ENCODE data around the gene ADAMTS9. TPM values are rescaled to one million over a fixed set of nuclear protein-coding genes. Genes with fewer than 3 reads are reported as not detected.

Gene ADAMTS9
- total RNA-seq, 1 donor from 2014 or later, result not detected

DNA sequence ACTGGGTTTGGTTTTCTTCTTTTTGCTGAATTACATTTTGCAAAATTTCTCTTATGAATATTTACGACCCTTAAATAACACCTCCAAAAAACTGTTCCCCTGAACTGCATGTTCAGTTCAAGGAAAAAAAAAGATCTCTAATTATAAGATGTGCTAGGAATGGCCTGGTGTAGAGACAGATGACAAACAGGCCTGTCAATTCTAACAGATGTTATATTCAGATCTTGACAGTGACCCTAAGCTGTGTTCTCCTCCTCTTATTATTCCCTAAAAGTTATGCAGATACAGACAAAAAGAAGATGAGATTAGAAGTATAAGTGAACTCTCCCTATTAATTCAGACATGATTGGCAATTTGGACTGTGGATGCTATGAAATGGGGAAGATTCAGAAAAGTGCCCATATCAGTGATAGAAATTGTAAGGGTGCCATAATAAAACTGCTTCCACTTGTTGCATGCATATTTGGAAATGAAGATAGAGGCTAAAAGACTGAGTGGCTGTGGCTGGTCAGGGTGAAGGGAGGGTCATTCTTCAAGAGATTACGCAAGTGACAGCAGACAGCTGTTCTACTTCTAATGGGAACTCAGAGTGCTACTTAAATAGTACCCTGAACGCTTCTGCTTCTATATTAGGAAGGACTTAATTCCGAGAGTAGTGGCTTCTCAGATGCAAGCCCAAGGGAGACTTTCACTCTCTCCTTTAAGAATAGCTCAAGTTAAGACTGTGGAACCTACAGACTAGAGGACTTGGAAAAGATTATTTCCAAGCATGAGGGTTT lies 75.5 kb downstream of the ADAMTS9 start:
- no peak for TF ChIP-seq CTCF (IDR thresholded peaks at IDR 0.05)
- Mint-ChIP-seq H3K4me1 (no peaks in the 10 kb centered on the region), H3K36me3 (ENCODE audit: low read depth) (no peaks in the 10 kb centered on the region), H3K9me3 (no peaks in the 10 kb centered on the region), H3K27me3 (no peaks in the 10 kb centered on the region), H3K27ac (no peak overlapping the region), H3K4me3 (no peak overlapping the region)
- DNase-seq (no peak), ATAC-seq (ENCODE audit: low read depth) (no peak)
- ChIA-PET CTCF (no interaction called here), POLR2A (no interaction called here)
- intact Hi-C loops (cut with micrococcal nuclease), result no loop called here

DNA sequence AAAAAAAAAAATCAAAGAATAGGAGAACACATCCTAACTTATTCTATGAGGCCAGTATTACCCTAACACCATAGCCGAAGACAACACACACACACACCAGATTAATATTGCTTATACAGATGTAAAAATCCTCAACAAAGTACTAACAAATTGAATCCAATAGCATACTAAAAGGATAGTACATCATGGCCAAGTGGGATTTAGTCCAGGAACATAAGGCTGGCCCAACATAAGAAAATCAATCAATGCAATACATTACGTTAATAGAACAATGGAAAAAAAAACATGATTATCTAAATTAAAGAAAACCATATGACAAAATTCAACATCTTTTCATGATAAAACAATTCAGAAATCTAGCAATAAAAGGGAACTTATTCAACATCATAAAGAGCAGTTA lies 79.1 kb downstream of the ADAMTS9 start:
- ATAC-seq (ENCODE audit: low read depth) (no peak), DNase-seq (no peak)
- no peaks in the 10 kb centered on the region for H3K4me1 Mint-ChIP-seq
- no peaks in the 10 kb centered on the region for H3K36me3 Mint-ChIP-seq (ENCODE audit: low read depth)
- H3K4me3 Mint-ChIP-seq, result no peak overlapping the region
- no peaks in the 10 kb centered on the region for H3K27me3 Mint-ChIP-seq
- H3K9me3 Mint-ChIP-seq, result no peaks in the 10 kb centered on the region
- ChIA-PET POLR2A (no interaction called here), CTCF (no interaction called here)
- TF ChIP-seq CTCF (IDR thresholded peaks at IDR 0.05), result no peak
- intact Hi-C loops (cut with micrococcal nuclease), result no loop called here
- H3K27ac Mint-ChIP-seq, result no peak overlapping the region

- TF ChIP-seq CTCF (IDR thresholded peaks at IDR 0.05), result no peak
- ATAC-seq (ENCODE audit: low read depth), result no peak
- H3K4me1 Mint-ChIP-seq, result no peaks in the 10 kb centered on the region
- ChIA-PET POLR2A (no interaction called here), CTCF (no interaction called here)
- H3K27ac Mint-ChIP-seq, result no peak overlapping the region
- no peaks in the 10 kb centered on the region for H3K36me3 Mint-ChIP-seq (ENCODE audit: low read depth)
- no peaks in the 10 kb centered on the region for H3K27me3 Mint-ChIP-seq
- no peak overlapping the region for H3K4me3 Mint-ChIP-seq
- no peak for DNase-seq
- no peaks in the 10 kb centered on the region for H3K9me3 Mint-ChIP-seq
- intact Hi-C loops (cut with micrococcal nuclease), result no loop called here
Measured at GRCh38 chr3:64607032-64607551, 80.7 kb downstream of the ADAMTS9 start.

- DNase-seq, result no peak
- POLR2A ChIA-PET, result no interaction called here
- intact Hi-C loops (cut with micrococcal nuclease), result no loop called here
- H3K4me1 Mint-ChIP-seq, result no peaks in the 10 kb centered on the region
- no peaks in the 10 kb centered on the region for H3K36me3 Mint-ChIP-seq (ENCODE audit: low read depth)
- no peak overlapping the region for H3K27ac Mint-ChIP-seq
- H3K9me3 Mint-ChIP-seq, result no peaks in the 10 kb centered on the region
- no peak for ATAC-seq (ENCODE audit: low read depth)
- TF ChIP-seq CTCF (IDR thresholded peaks at IDR 0.05), result no peak
- CTCF ChIA-PET, result no interaction called here
- H3K27me3 Mint-ChIP-seq, result no peaks in the 10 kb centered on the region
- H3K4me3 Mint-ChIP-seq, result no peak overlapping the region
Measured at GRCh38 chr3:64604313-64604712, 83.5 kb downstream of the ADAMTS9 start.

- intact Hi-C loops (cut with micrococcal nuclease), result no loop called here
- POLR2A ChIA-PET, result no interaction called here
- no peaks in the 10 kb centered on the region for H3K27me3 Mint-ChIP-seq
- CTCF ChIA-PET, result no interaction called here
- no peak overlapping the region for H3K27ac Mint-ChIP-seq
- no peaks in the 10 kb centered on the region for H3K4me1 Mint-ChIP-seq
- H3K9me3 Mint-ChIP-seq, result no peaks in the 10 kb centered on the region
- ATAC-seq (ENCODE audit: low read depth) (no peak), DNase-seq (no peak)
- TF ChIP-seq CTCF (IDR thresholded peaks at IDR 0.05), result no peak
- H3K4me3 Mint-ChIP-seq, result no peak overlapping the region
- no peaks in the 10 kb centered on the region for H3K36me3 Mint-ChIP-seq (ENCODE audit: low read depth)
Measured at GRCh38 chr3:64601824-64602223, 86.0 kb downstream of the ADAMTS9 start.
